Peyer's patch (tissue), 4 donors: ENCODE measurements around the gene PTAR1.

Experiments
- POLR2A ChIP-seq, 2 donors: fragments of 450-650 bp; IDR thresholded peaks; one replicate each; pipeline ENCODE4 v1.5.1; 2017; ENCODE audit warnings: antibody characterized with exemption in 2 of 2, mild to moderate bottlenecking in 2 of 2, moderate library complexity in 2 of 2
- TF ChIP-seq, protein P1 (sequence below), 6 experiments: fragments of 450-650 bp in 4 of 6; fragments of 200-600 bp in 2 of 6; sonication (generic) in 1 of 6; IDR thresholded peaks; one replicate each; pipeline ENCODE4 v1.5.1; 2017 to 2019; ENCODE audit warnings: antibody characterized with exemption in 6 of 6, mild to moderate bottlenecking in 3 of 6, moderate library complexity in 1 of 6

DNA sequence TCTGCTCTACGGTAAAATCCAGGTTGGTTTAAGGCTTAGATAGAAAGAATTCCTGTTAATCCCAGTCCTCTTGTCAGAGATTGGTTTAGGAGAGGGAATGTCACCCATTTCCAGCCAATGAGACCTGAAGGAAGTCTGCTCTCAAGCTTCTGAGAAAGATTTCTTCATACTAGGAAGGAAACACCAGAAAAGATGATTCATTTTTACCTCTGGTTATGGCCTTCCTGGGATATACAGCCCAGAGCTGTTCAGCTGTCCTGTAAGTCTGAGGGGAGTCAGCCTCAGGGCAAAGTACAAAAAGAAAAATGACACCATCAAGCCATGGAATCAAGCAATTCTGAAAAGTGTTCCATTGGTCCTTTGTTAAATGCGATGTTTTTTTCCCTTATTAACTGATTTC is 42.2 kb upstream of the PTAR1 start:
- TF ChIP-seq, protein P1, sequence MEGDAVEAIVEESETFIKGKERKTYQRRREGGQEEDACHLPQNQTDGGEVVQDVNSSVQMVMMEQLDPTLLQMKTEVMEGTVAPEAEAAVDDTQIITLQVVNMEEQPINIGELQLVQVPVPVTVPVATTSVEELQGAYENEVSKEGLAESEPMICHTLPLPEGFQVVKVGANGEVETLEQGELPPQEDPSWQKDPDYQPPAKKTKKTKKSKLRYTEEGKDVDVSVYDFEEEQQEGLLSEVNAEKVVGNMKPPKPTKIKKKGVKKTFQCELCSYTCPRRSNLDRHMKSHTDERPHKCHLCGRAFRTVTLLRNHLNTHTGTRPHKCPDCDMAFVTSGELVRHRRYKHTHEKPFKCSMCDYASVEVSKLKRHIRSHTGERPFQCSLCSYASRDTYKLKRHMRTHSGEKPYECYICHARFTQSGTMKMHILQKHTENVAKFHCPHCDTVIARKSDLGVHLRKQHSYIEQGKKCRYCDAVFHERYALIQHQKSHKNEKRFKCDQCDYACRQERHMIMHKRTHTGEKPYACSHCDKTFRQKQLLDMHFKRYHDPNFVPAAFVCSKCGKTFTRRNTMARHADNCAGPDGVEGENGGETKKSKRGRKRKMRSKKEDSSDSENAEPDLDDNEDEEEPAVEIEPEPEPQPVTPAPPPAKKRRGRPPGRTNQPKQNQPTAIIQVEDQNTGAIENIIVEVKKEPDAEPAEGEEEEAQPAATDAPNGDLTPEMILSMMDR (IDR thresholded peaks at IDR 0.05) = no peak
- TF ChIP-seq POLR2A (IDR thresholded peaks at IDR 0.05) = no peak
